ENCODE results near the gene DNMBP.
A peak's percentile ranks its signal among the peaks of the same experiment; 100 is the strongest.
"Not testable (repeated sequence)": the region's sequence is repeated elsewhere in the genome, so short reads cannot be mapped to it uniquely, and the experiment has no call there.

DNMBP gene

DNA sequence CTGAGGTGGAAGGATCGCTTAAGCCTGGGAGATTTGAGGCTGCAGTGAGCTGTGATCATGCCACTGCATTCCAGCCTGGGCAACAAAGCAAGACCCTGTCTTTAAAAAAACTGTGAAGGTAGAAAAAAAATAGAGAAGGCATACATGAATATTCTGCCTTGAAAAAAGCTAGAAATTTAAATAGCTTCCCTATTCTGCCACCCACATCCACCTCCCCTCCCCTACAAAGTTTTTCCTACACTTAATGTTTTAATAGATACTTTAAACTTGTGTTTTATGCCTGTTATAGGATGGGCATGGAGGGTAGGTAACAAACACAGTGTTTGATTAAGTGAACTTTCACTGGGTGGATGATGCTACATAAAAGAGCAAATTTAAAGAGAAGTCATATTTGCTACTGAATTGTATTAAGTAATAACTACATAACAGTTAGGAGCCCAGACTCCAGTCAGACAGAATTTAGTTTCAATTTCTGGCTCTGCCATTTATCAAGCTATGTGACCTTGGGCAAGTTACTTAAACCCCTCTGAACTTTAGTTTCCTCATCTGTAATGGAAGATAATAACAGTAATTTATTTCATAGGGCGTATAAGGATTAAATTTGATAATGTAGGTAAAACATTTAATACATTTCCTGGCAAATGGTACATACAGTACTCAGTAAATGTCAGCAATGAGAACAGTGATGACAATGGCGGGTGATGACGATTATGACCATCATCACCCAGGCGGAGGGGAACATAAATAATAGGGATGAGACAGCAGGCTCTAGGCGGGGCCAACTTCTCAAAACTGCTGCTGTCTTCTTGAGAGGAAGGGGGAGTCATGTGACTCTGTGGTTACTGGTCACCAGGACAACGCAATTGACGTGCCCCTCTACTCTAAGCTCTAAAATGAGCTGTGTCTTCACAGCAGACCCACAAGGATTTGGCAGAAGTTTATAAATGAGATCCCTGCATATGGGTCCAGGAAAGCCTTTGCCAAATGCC is 15.8 kb downstream of the DNMBP start:
- DNase-seq (ENCODE audit: low read depth in 2 of 2): peak; percentile 24 to 26

DNA sequence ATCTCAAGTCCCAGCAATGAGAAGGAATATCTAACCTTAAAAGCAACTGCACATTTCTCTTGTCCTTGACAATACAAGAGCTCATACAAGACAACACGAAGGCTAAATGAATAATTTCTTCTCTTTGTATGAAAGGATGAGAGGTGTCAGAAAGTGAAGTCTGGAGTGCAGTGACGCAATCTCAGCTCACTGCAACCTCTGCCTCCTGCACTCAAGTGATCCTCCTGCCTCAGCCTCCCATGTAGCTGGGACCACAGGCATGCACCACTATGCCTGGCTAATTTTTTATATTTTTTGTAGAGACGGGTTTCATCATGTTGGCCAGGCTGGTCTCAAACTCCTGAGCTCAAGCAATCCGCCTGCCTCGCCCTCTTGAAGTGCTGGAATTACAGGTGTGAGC is 24.1 kb downstream of the DNMBP start:
- not testable (repeated sequence) for DNase-seq (ENCODE audit: low read depth in 2 of 2)

DNA sequence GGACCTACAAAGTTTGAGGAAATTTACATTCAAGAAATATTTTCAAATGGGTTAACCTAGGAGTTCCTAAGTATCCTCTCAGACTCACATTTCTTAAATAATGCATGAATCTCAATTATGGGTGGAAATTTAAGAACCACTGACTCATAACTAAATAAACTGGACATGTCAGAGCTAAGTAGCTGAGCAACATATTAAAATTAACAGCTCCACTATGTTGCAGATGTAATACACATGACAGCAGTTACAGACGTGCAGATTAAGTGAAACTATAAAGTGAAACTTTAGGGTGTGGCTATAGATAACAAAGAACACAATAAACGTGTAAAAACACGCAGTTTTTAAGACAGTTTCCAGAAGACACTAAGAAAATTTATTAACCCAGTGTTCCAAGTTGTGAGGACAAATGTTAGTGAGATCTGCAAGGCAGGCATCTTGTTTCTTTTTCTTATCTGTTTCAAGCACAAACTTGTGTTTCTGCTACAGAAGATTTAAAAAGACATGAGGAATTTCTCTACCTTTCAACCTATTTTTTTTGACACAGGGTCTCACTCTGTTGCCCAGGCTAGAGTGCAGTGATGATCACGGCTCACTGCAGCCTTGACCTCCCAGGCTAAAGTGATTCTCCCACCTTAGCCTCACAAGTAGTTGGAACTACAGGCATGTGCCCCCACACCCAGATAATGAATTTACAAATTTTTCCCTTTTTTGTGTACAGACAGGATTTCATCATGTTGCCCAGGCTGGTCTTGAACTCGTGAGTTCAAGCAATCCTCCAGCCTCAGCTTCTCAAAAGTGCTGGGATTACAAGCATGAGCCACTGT is 25.3 kb downstream of the DNMBP start:
- no peak for DNase-seq (ENCODE audit: low read depth in 2 of 2)

GRCh38 chr10:99983280-99983988 is 26.3 kb downstream of the DNMBP start:
- no peak for DNase-seq (ENCODE audit: low read depth in 2 of 2)

- no peak for DNase-seq (ENCODE audit: low read depth in 2 of 2)
Measured at GRCh38 chr10:99982728-99983127, 27.0 kb downstream of the DNMBP start.

DNA sequence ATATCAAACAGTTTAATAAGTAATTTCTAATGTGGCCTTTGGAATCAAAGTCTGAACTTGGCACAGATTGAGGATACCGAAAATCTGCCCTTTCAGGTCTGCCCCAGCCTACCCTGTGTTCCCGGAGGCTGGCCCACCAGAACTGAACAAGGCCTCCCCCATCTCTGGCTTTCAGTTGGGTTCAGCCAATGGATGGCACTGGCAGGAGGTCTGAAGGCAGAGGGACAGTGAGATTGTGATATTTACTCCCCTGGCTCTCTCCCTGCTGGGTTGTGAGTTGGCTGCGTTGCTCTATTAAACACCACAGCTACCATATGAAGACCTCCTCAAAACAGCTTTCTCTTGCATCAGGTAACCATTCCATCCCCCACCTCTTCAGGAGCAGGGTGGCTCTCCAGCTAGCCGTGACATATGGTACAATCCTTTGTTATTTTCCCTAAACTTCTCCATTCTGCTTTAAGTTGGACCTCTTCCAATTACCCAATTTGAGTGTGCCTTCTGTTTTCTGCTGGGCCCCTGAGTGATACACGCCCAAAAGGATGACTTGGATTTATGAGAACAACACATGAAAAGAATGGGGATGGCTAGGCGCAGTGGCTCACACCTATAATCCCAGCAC is 28.1 kb downstream of the DNMBP start:
- no peak for DNase-seq (ENCODE audit: low read depth in 2 of 2)

- no peak for DNase-seq (ENCODE audit: low read depth in 2 of 2)
Measured at GRCh38 chr10:99979066-99979685, 30.6 kb downstream of the DNMBP start.

GRCh38 chr10:99977916-99978315 is 31.8 kb downstream of the DNMBP start:
- DNase-seq (ENCODE audit: low read depth in 2 of 2): no peak

- no peak for DNase-seq (ENCODE audit: low read depth in 2 of 2)
Measured at GRCh38 chr10:99976886-99977665, 32.7 kb downstream of the DNMBP start.

- no peak for DNase-seq (ENCODE audit: low read depth in 2 of 2)
Measured at GRCh38 chr10:99975942-99976809, 33.6 kb downstream of the DNMBP start.

- no peak for DNase-seq (ENCODE audit: low read depth in 2 of 2)
Measured at GRCh38 chr10:99975106-99975829, 34.5 kb downstream of the DNMBP start.

DNA sequence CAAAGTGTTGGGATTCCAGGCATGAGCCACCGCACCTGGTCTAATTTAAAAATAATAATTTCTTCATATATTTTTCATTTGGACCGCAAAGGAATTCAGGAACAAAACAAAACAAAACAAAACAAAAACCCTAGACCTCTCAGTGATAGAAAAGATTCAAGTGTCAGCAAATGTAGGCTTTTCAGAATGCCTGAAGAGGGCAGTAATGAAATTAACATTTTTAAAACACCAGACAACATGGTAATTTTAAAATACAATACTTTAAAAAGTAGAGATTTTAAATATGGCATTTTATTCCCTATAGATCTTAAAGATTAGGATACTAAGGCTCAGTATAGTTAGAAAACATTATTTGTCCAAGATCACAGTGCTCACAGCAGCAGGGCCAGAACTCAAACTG is 36.6 kb downstream of the DNMBP start:
- DNase-seq (ENCODE audit: low read depth in 2 of 2): no peak

DNA sequence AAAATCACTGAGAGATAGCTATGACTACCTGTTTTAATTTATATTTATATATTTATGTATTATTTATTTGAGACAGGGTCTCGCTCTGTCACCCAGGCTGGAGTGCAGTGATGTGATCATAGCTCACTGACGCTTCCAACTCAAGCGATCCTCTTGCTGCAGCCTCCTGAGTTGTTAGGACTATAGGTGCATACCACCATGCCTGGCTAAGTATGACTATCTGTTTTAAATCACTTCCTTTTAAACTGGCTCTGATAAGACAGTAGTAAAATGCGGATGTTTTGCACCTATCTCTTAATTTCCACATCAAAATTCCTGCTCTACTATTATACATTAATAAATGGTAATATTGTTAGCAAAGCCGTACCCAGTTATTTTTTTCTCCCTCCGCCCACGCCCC is 41.8 kb downstream of the DNMBP start:
- no peak for DNase-seq (ENCODE audit: low read depth in 2 of 2)

GRCh38 chr10:99966306-99966705 is 43.4 kb downstream of the DNMBP start:
- DNase-seq (ENCODE audit: low read depth in 2 of 2): no peak

DNA sequence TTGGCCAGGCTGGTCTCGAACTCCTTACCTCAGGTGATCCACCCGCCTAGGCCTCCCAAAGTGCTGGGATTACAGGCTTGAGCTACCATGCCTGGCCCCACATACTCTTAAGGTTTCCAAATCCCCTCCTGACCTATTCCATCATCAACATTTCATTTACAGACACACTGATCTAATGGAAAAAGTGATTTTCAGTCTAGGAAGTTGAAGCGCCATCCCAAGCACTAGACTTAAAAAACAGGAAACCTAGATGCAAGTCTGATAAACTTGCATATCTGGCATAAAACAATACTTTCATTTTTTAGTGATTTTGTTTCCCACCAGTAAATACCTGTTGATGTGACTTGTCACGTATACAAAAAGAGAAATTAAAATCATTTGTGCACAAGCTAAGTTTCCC is 44.0 kb downstream of the DNMBP start:
- no peak for DNase-seq (ENCODE audit: low read depth in 2 of 2)

DNA sequence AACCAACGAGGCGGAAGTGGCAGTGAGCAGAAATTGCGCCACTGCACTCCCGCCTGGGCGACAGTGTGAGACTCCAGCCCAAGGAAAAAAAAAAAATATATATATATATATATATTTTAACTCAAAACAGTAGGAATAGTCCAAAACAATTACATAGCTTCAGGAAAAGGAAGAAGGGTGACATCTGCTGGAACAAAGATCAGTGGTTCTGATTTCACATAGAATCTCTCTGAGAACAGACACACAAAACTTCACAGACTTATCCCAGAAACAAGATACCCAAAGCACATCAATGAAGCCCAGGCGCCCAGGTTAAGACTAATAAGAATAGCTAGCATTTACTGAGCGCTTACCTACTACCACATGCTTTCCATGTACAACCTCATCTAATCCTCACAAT is 45.0 kb downstream of the DNMBP start:
- no peak for DNase-seq (ENCODE audit: low read depth in 2 of 2)

GRCh38 chr10:99963467-99964165 is 46.1 kb downstream of the DNMBP start:
- not testable (repeated sequence) for DNase-seq (ENCODE audit: low read depth in 2 of 2)

GRCh38 chr10:99958806-99959205 is 50.9 kb downstream of the DNMBP start:
- DNase-seq (ENCODE audit: low read depth in 2 of 2): no peak
